Stomach smooth muscle (tissue), 2 donors: ENCODE results near the gene PECR.

Source experiments
- H3K27ac ChIP-seq: one replicate; pipeline ENCODE4 v1.7.0; 2013; ENCODE audit warnings: mild to moderate bottlenecking, low read length, inconsistent platforms
- H3K27me3 ChIP-seq, 2 donors: one replicate each; pipeline ENCODE4 v1.7.0; 2013; ENCODE audit warnings: low read length in 2 of 2; ENCODE audit not compliant: insufficient read depth in 2 of 2, control insufficient read depth in 1 of 2
- H3K36me3 ChIP-seq, 2 donors: one replicate each; pipeline ENCODE4 v1.7.0; 2013; ENCODE audit warnings: low read length in 2 of 2; ENCODE audit not compliant: control insufficient read depth in 2 of 2, insufficient read depth in 2 of 2
- H3K4me1 ChIP-seq: one replicate; pipeline ENCODE4 v1.7.0; 2013; ENCODE audit warnings: low read length; ENCODE audit not compliant: control insufficient read depth, insufficient read depth
- H3K4me3 ChIP-seq, 2 donors: one replicate each; pipeline ENCODE4 v1.7.0; 2013; ENCODE audit warnings: low read length in 2 of 2
- H3K9ac ChIP-seq, 2 donors: one replicate each; pipeline ENCODE4 v1.7.0; 2013; ENCODE audit warnings: low read length in 2 of 2, mild to moderate bottlenecking in 1 of 2
- H3K9me3 ChIP-seq, 2 donors: one replicate each; pipeline ENCODE4 v1.7.0; 2013; ENCODE audit warnings: low read length in 2 of 2; ENCODE audit not compliant: control insufficient read depth in 2 of 2
- donor health status: healthy.
- donor health status: Pancreatic carcinoma.

Gene PECR

GRCh38 chr2:216114382-216114713 is 32.7 kb upstream of the PECR start:
- Histone ChIP-seq H3K4me1 (peaks cover 7% of the 10 kb centered on the region), H3K9me3 (no peaks in the 10 kb centered on the region), H3K27ac (peak overlapping the region; percentile 61), H3K27me3 (no peaks in the 10 kb centered on the region), H3K36me3 (peaks cover 33 to 50% of the 10 kb centered on the region in 2 donors), H3K4me3 (peak overlapping the region in 1 of 2 donors; percentile 79), H3K9ac (no peak overlapping the region)

GRCh38 chr2:216113572-216113971 is 32.0 kb upstream of the PECR start:
- Histone ChIP-seq H3K9ac (no peak overlapping the region), H3K27ac (no peak overlapping the region), H3K36me3 (peaks cover 30 to 45% of the 10 kb centered on the region in 2 donors), H3K4me1 (peaks cover 7% of the 10 kb centered on the region), H3K27me3 (no peaks in the 10 kb centered on the region), H3K9me3 (no peaks in the 10 kb centered on the region), H3K4me3 (no peak overlapping the region)

- no peaks in the 10 kb centered on the region for H3K27me3 ChIP-seq
- no peak overlapping the region for H3K27ac ChIP-seq
- H3K4me1 ChIP-seq, result peaks cover 10% of the 10 kb centered on the region
- H3K9ac ChIP-seq, result no peak overlapping the region
- H3K4me3 ChIP-seq, result no peak overlapping the region
- H3K9me3 ChIP-seq, result no peaks in the 10 kb centered on the region
- H3K36me3 ChIP-seq, result peaks cover 27 to 38% of the 10 kb centered on the region in 2 donors
Measured at GRCh38 chr2:216112926-216113325, 31.3 kb upstream of the PECR start.

- Histone ChIP-seq H3K27me3 (no peaks in the 10 kb centered on the region), H3K36me3 (peaks cover 21 to 26% of the 10 kb centered on the region in 2 donors), H3K9me3 (no peaks in the 10 kb centered on the region), H3K27ac (no peak overlapping the region), H3K9ac (no peak overlapping the region), H3K4me1 (peaks cover 10% of the 10 kb centered on the region), H3K4me3 (no peak overlapping the region)
Measured at GRCh38 chr2:216111122-216111521, 29.5 kb upstream of the PECR start.

- H3K9ac ChIP-seq, result peak overlapping the region; percentile 93 to 99
- peaks cover 10% of the 10 kb centered on the region for H3K4me1 ChIP-seq
- no peak overlapping the region for H3K27ac ChIP-seq
- H3K4me3 ChIP-seq, result peak overlapping the region in 1 of 2 donors; percentile 99
- H3K36me3 ChIP-seq, result peaks cover 21 to 26% of the 10 kb centered on the region in 2 donors
- H3K9me3 ChIP-seq, result no peaks in the 10 kb centered on the region
- H3K27me3 ChIP-seq, result no peaks in the 10 kb centered on the region
Measured at GRCh38 chr2:216110620-216111019, 29.0 kb upstream of the PECR start.

GRCh38 chr2:216109962-216110614 is 28.5 kb upstream of the PECR start:
- Histone ChIP-seq H3K9ac (peak overlapping the region; percentile 93 to 99), H3K4me1 (peaks cover 10% of the 10 kb centered on the region), H3K4me3 (peak overlapping the region; percentile 80 to 99), H3K9me3 (no peaks in the 10 kb centered on the region), H3K36me3 (peaks cover 21 to 26% of the 10 kb centered on the region in 2 donors), H3K27ac (peak overlapping the region; percentile 88), H3K27me3 (no peaks in the 10 kb centered on the region)

- Histone ChIP-seq H3K4me3 (peak within 1 kb of the TSS; percentile 80 to 99), H3K27me3 (no peaks in the 10 kb centered on the region), H3K9ac (peak within 1 kb of the TSS; percentile 93 to 99), H3K4me1 (peaks cover 7% of the 10 kb centered on the region), H3K36me3 (peaks cover 19 to 23% of the 10 kb centered on the region in 2 donors), H3K9me3 (no peaks in the 10 kb centered on the region), H3K27ac (peak within 1 kb of the TSS; percentile 88)
Measured at GRCh38 chr2:216108967-216109921, 27.6 kb upstream of the PECR start, which contains the start of gene XRCC5. XRCC5 (plus strand) TSS chr2:216109348; CDS start chr2:216109437, 89 bp downstream.

GRCh38 chr2:216108310-216108966 is 26.8 kb upstream of the PECR start:
- Histone ChIP-seq H3K9me3 (no peaks in the 10 kb centered on the region), H3K9ac (peak overlapping the region; percentile 29 to 62), H3K27ac (no peak overlapping the region), H3K36me3 (peaks cover 14 to 17% of the 10 kb centered on the region in 2 donors), H3K4me3 (peak overlapping the region; percentile 51 to 99), H3K4me1 (peaks cover 6% of the 10 kb centered on the region), H3K27me3 (no peaks in the 10 kb centered on the region)

- H3K36me3 ChIP-seq, result peaks cover 8 to 11% of the 10 kb centered on the region in 2 donors
- no peaks in the 10 kb centered on the region for H3K9me3 ChIP-seq
- H3K4me1 ChIP-seq, result peaks cover 6% of the 10 kb centered on the region
- no peak overlapping the region for H3K27ac ChIP-seq
- H3K27me3 ChIP-seq, result no peaks in the 10 kb centered on the region
- H3K4me3 ChIP-seq, result no peak overlapping the region
- H3K9ac ChIP-seq, result no peak overlapping the region
Measured at GRCh38 chr2:216107760-216108159, 26.2 kb upstream of the PECR start.

GRCh38 chr2:216107320-216107719 is 25.7 kb upstream of the PECR start:
- peaks cover 6% of the 10 kb centered on the region for H3K4me1 ChIP-seq
- H3K27me3 ChIP-seq, result no peaks in the 10 kb centered on the region
- H3K36me3 ChIP-seq, result peaks cover 6 to 8% of the 10 kb centered on the region in 2 donors
- H3K9ac ChIP-seq, result no peak overlapping the region
- H3K4me3 ChIP-seq, result no peak overlapping the region
- no peak overlapping the region for H3K27ac ChIP-seq
- no peaks in the 10 kb centered on the region for H3K9me3 ChIP-seq
